ENCODE data around the gene ST3GAL3. TPM values are rescaled to one million over a fixed set of nuclear protein-coding genes. Genes with fewer than 3 reads are reported as not detected.

ST3GAL3 gene
- polyA plus RNA-seq, 1 of the 3 experiments (the other 2 are of a cell fraction), result 20.6 TPM

DNA sequence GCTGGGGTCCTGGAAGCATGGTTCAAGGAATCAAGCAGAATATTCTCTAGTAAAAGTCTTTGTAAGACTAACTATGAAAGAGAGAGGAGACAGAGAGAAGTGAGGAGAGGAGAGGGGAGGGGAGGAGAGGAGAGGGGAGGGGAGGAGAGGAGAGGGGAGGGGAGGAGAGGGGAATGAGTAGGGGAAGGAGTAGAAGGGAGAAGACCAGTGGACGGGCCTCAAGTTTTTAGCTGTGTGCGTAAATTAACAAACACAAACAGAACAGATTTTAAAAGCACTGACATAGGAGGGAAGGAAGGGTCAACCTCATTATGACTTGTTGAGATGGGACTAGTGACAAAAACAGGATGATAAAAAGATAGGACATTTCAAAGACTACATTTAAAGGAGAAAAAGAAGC lies 62.8 kb downstream of the ST3GAL3 start:
- WGBS (ENCODE audit: low lambda C conversion rate), result 98% methylated on average over 2 of the region's 2 CpGs
- ChIA-PET POLR2A (no interaction called here), CTCF (interaction anchor here (0.7 to 14.3 kb wide), 4 partner anchors 96 to 176 kb away, joined by 3 to 533 read pairs (median 4); partner anchors contain the start of gene ARTN)
- no peak for TF ChIP-seq FOSL2 (IDR thresholded peaks at IDR 0.05; ENCODE audit: borderline replicate concordance, low read depth)
- Histone ChIP-seq H3K4me2 (no peak overlapping the region), H3K4me1 (ENCODE audit: control insufficient read depth in 1 of 2, insufficient read depth in 2 of 2, low read depth in 1 of 2, low read length in 1 of 2) (peaks cover 10 to 11% of the 10 kb centered on the region in 2 experiments; a peak in 3 of 4 replicates), H3K9me3 (no peaks in the 10 kb centered on the region), H3K9ac (no peak overlapping the region), H3K27me3 (ENCODE audit: insufficient read depth) (no peaks in the 10 kb centered on the region), H2AFZ (ENCODE audit: low read depth) (no peak overlapping the region), H3K4me3 (ENCODE audit: low read depth in 2 of 2, low read length in 1 of 2) (no peak overlapping the region), H3K9me2 (no peaks in the 10 kb centered on the region), H3F3A (replicated peaks; ENCODE audit: insufficient read depth) (peaks cover 15% of the 10 kb centered on the region), H4K20me1 (ENCODE audit: insufficient read depth) (no peaks in the 10 kb centered on the region), H3K27ac (ENCODE audit: low read depth in 2 of 2, low read length in 1 of 2) (0 out of 4 replicates have a peak overlapping the region, but pooled peaks of 1 of the 2 experiments have one; percentile 11), H3K36me3 (replicated peaks in 1 of 2; ENCODE audit: control insufficient read depth in 1 of 2, insufficient read depth in 2 of 2, low read length in 1 of 2) (peaks cover 0 to 15% of the 10 kb centered on the region in 2 experiments), H3K79me2 (ENCODE audit: insufficient read depth) (peaks cover 13% of the 10 kb centered on the region; the same call in 1 of the 2 replicates)
- no peak for DNase-seq

DNA sequence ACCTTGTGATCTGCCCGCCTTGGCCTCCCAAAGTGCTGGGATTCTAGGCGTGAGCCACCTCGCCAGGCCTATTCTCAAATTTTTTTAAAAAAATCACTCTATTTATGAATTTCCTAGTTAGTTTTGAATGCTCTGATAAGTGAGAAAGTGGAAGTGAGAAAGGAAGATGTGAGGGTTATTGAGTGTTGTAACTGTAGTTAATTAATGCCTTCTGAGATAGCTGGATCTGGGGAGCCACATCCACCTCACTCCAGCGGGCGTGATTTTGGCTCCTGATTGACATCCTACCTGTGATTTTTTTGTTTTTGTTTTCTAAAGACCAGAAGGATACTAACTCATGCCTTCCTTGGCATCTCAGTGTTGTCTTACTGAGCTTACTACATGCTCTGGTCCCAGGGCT lies 65.6 kb downstream of the ST3GAL3 start:
- H4K20me1 ChIP-seq (ENCODE audit: insufficient read depth), result no peaks in the 10 kb centered on the region
- peaks cover 12 to 15% of the 10 kb centered on the region in 2 experiments; a peak in 3 of 4 replicates for H3K4me1 ChIP-seq (ENCODE audit: control insufficient read depth in 1 of 2, insufficient read depth in 2 of 2, low read depth in 1 of 2, low read length in 1 of 2)
- no peak overlapping the region for H3K9ac ChIP-seq
- H3K9me3 ChIP-seq, result no peaks in the 10 kb centered on the region
- no peak overlapping the region for H3K4me2 ChIP-seq
- H3K27me3 ChIP-seq (ENCODE audit: insufficient read depth), result no peaks in the 10 kb centered on the region
- H3K79me2 ChIP-seq (ENCODE audit: insufficient read depth), result peaks cover 8% of the 10 kb centered on the region
- H3K9me2 ChIP-seq, result no peaks in the 10 kb centered on the region
- H2AFZ ChIP-seq (ENCODE audit: low read depth), result no peak overlapping the region
- ChIA-PET CTCF (interaction anchor here (2.0 to 3.0 kb wide), 2 partner anchors 9 to 162 kb away, joined by 9 to 26 read pairs; no protein-coding TSS in a partner anchor), POLR2A (no interaction called here)
- peaks cover 0 to 23% of the 10 kb centered on the region in 2 experiments for H3K36me3 ChIP-seq (replicated peaks in 1 of 2; ENCODE audit: control insufficient read depth in 1 of 2, insufficient read depth in 2 of 2, low read length in 1 of 2)
- no peak overlapping the region for H3K4me3 ChIP-seq (ENCODE audit: low read depth in 2 of 2, low read length in 1 of 2)
- 100% methylated on average over 5 of the region's 5 CpGs for WGBS (ENCODE audit: low lambda C conversion rate)
- no peak for TF ChIP-seq FOXJ3 (CRISPR knock-in tag; IDR thresholded peaks at IDR 0.05)
- no peak for DNase-seq
- H3F3A ChIP-seq (replicated peaks; ENCODE audit: insufficient read depth), result peaks cover 22% of the 10 kb centered on the region
- no peak overlapping the region for H3K27ac ChIP-seq (ENCODE audit: low read depth in 2 of 2, low read length in 1 of 2)

DNA sequence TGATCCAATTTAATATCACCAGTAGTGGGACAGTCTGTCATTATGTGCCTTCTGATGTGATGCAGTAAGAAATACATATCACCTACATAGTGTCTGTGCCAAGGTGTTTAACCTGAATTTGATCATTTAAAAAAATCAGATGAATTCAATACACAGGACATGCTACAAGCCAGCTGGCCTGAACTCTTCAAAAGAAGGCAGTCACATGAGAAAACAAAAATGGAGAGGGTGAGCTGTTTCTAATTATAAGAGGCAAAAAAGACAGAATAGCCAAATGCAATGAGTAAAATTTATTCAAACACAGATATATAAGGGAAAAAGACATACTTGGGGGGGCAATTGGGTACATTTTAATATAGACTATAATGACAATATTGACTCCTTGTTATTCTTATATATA lies 66.5 kb downstream of the ST3GAL3 start:
- H2AFZ ChIP-seq (ENCODE audit: low read depth), result no peak overlapping the region
- no peak for DNase-seq
- peak overlapping the region in 1 of 2 experiments; percentile 33; a peak in 1 of 4 replicates for H3K27ac ChIP-seq (ENCODE audit: low read depth in 2 of 2, low read length in 1 of 2)
- H3K4me3 ChIP-seq (ENCODE audit: low read depth in 2 of 2, low read length in 1 of 2), result no peak overlapping the region
- no peak overlapping the region for H3K4me2 ChIP-seq
- no peaks in the 10 kb centered on the region for H4K20me1 ChIP-seq (ENCODE audit: insufficient read depth)
- no peaks in the 10 kb centered on the region for H3K9me2 ChIP-seq
- CTCF ChIA-PET, result interaction anchor here (2.0 to 3.0 kb wide), 2 partner anchors 10 to 161 kb away, joined by 9 to 26 read pairs; no protein-coding TSS in a partner anchor
- H3K9me3 ChIP-seq, result no peaks in the 10 kb centered on the region
- no peak for TF ChIP-seq NRF1 (IDR thresholded peaks at IDR 0.05; ENCODE audit: low read depth, low read length)
- no peak for TF ChIP-seq TEAD4 (IDR thresholded peaks at IDR 0.05; ENCODE audit: borderline replicate concordance, insufficient read depth)
- TF ChIP-seq YY1 (IDR thresholded peaks at IDR 0.05; ENCODE audit: low read depth), result no peak
- no peak overlapping the region for H3K9ac ChIP-seq
- H3K4me1 ChIP-seq (ENCODE audit: control insufficient read depth in 1 of 2, insufficient read depth in 2 of 2, low read depth in 1 of 2, low read length in 1 of 2), result peaks cover 10 to 11% of the 10 kb centered on the region in 2 experiments; a peak in 3 of 4 replicates
- peaks cover 8% of the 10 kb centered on the region for H3K79me2 ChIP-seq (ENCODE audit: insufficient read depth)
- peaks cover 0 to 23% of the 10 kb centered on the region in 2 experiments for H3K36me3 ChIP-seq (replicated peaks in 1 of 2; ENCODE audit: control insufficient read depth in 1 of 2, insufficient read depth in 2 of 2, low read length in 1 of 2)
- POLR2A ChIA-PET, result no interaction called here
- no peaks in the 10 kb centered on the region for H3K27me3 ChIP-seq (ENCODE audit: insufficient read depth)
- peaks cover 22% of the 10 kb centered on the region for H3F3A ChIP-seq (replicated peaks; ENCODE audit: insufficient read depth)

Measured in SK-N-SH (cell line).